Lung (tissue), 12 donors: ENCODE results near the gene LINGO3. TPM values are rescaled to one million over a fixed set of nuclear protein-coding genes. Genes with fewer than 3 reads are reported as not detected.

Experiments
- ATAC-seq: fragments of 200-7000 bp; cut with Tn5 transposase; one replicate; pipeline ENCODE4 v1.9.1; 2020; ENCODE audit warnings: moderate number of reproducible peaks; ENCODE audit not compliant: insufficient read depth, low FRiP score
- DNase-seq, 3 donors: peaks; one replicate each; pipeline ENCODE4 v3.0.0-alpha.2; 2013 to 2017
- H3K27ac ChIP-seq, 2 donors: one replicate each; pipeline ENCODE4 v1.5.1; 2013; ENCODE audit warnings: mild to moderate bottlenecking in 2 of 2, moderate library complexity in 2 of 2, control low read depth in 1 of 2, inconsistent platforms in 1 of 2, low read depth in 1 of 2, low read length in 1 of 2
- H3K27me3 ChIP-seq, 3 donors: one replicate each; pipeline ENCODE4 v1.5.1; 2013; ENCODE audit warnings: low read length in 2 of 3; ENCODE audit not compliant: control insufficient read depth in 3 of 3, insufficient read depth in 3 of 3
- H3K36me3 ChIP-seq, 4 donors: one replicate each; pipeline ENCODE4 v1.5.1; 2013; ENCODE audit warnings: low read length in 4 of 4, mild to moderate bottlenecking in 1 of 4, moderate library complexity in 1 of 4; ENCODE audit not compliant: control insufficient read depth in 4 of 4, insufficient read depth in 4 of 4
- H3K4me1 ChIP-seq, 5 donors: one replicate each; pipeline ENCODE4 v1.5.1; 2013; ENCODE audit warnings: low read length in 5 of 5, mild to moderate bottlenecking in 2 of 5, moderate library complexity in 1 of 5; ENCODE audit not compliant: control insufficient read depth in 5 of 5, insufficient read depth in 5 of 5
- H3K4me3 ChIP-seq: one replicate; pipeline ENCODE4 v1.5.1; 2013; ENCODE audit warnings: mild to moderate bottlenecking, control low read depth, moderate library complexity
- H3K9ac ChIP-seq, 2 donors: one replicate each; pipeline ENCODE4 v1.5.1; 2013; ENCODE audit warnings: low read length in 2 of 2, control low read depth in 1 of 2; ENCODE audit not compliant: insufficient read depth in 1 of 2
- H3K9me3 ChIP-seq, 4 donors: one replicate each; pipeline ENCODE4 v1.5.1; 2013; ENCODE audit warnings: low read length in 3 of 4, mild to moderate bottlenecking in 1 of 4, moderate library complexity in 1 of 4; ENCODE audit not compliant: control insufficient read depth in 4 of 4, insufficient read depth in 3 of 4
- WGBS, 2 donors: extraction: QIAGEN DNeasy Blood & Tissue Kit; methylation state at CpG; one replicate each; pipeline ENCODE4 v1.1.7; 2013; 5-methylcytosine and 5-hydroxymethylcytosine counted together
- polyA plus RNA-seq, 2 donors: library from polyadenylated mRNA; stranded (reverse); fragments of 200-250 nt; gene quantifications; one replicate each; pipeline ENCODE4 v1.2.1, GENCODE V29; 2013
- total RNA-seq, 2 donors: library from RNA; depleted of rRNA in 1 of 2; stranded (reverse); fragments of >200 nt in 1 of 2; gene quantifications; one replicate each; pipeline ENCODE4 v1.2.1, GENCODE V29; 2014 to 2021
- TF ChIP-seq, protein P1 (sequence below): IDR thresholded peaks from 2 replicates; pipeline ENCODE4 v1.5.1; 2012; ENCODE audit warnings: mild to moderate bottlenecking; ENCODE audit errors: control extremely low read depth, extremely low read depth
- donor health status: control.
- donor health status: control.
- donor health status: Bipolar disorder and iron deficiency.
- donor health status: healthy.
- donor health status: DM: yes; HTN: yes; CAD: no.

The LINGO3 gene
- total and polyA plus RNA-seq, 4 donors: 0.10 to 1.0 (median 0.21) TPM; not detected in 1

DNA sequence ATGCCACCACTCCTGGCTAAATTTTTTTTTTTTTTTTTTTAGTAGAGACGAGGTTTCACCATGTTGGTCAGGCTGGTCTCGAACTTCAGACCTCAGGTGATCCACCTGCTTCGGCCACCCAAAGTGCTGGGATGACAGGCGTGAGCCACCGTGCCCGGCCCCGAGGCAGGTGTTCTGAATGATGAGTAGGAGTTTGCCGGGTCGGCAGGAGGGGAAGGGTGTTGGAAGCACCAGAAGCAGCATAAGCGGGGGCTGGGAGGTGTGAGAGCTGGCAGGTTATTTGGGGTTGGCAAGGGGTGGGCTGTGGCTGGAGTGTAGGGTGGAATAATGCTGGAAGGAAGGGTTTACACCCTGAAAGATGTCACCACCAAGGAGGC lies 22.3 kb upstream of the LINGO3 start:
- TF ChIP-seq, protein P1, sequence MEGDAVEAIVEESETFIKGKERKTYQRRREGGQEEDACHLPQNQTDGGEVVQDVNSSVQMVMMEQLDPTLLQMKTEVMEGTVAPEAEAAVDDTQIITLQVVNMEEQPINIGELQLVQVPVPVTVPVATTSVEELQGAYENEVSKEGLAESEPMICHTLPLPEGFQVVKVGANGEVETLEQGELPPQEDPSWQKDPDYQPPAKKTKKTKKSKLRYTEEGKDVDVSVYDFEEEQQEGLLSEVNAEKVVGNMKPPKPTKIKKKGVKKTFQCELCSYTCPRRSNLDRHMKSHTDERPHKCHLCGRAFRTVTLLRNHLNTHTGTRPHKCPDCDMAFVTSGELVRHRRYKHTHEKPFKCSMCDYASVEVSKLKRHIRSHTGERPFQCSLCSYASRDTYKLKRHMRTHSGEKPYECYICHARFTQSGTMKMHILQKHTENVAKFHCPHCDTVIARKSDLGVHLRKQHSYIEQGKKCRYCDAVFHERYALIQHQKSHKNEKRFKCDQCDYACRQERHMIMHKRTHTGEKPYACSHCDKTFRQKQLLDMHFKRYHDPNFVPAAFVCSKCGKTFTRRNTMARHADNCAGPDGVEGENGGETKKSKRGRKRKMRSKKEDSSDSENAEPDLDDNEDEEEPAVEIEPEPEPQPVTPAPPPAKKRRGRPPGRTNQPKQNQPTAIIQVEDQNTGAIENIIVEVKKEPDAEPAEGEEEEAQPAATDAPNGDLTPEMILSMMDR: no peak
- Histone ChIP-seq H3K4me1 (peaks cover 0 to 37% (median 18%) of the 10 kb centered on the region in 5 donors), H3K9me3 (no peaks in the 10 kb centered on the region), H3K27me3 (no peaks in the 10 kb centered on the region), H3K4me3 (no peak overlapping the region), H3K27ac (no peak overlapping the region), H3K9ac (no peak overlapping the region), H3K36me3 (peaks cover 0 to 3% (median 1%) of the 10 kb centered on the region in 4 donors)
- 81 to 86% methylated on average over 10 of the region's 10 CpGs for WGBS, 2 donors
- ATAC-seq (no peak), DNase-seq (no peak)

DNA sequence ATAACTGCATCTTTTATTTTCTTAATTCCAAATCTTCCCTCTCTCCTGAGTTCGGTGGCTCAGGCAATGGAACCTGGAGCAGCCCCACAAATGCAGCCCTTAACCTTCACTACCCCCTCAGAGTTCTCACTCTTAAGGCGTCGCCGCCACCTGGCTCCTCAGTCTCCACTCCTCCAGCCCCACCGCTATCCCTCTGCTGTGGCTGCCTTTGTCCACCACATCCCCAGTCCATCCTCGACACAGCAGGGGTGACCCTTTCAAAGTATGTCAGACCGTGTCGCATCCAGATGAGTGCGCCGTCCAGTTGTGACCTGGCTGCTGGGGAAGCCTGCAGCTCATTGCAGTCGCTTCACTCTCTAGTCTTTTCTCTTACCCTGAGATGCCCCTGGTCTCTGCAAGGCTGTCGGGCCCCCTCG lies 21.6 kb upstream of the LINGO3 start:
- ATAC-seq (no peak), DNase-seq (no peak)
- 65 to 73% methylated on average over 13 of the region's 13 CpGs for WGBS, 2 donors

DNA sequence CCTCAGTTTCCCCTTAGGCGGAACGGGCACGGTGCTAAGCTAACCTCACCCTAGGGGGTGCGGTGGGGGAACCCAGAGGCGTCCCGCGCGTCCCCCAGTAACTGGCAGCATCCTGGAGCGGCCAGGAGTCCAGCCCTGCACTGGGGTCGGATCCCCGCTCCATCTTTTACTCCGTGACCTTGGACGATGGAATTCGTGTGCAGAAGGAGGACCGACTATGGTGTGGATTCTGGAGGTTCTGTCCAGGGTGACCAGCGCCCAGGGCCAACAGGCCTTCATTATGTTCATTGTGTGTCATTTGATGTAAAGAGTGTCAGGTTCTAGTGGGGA lies 21.2 kb upstream of the LINGO3 start:
- Histone ChIP-seq H3K4me1 (peaks cover 0 to 37% (median 18%) of the 10 kb centered on the region in 5 donors), H3K27me3 (no peaks in the 10 kb centered on the region), H3K9me3 (no peaks in the 10 kb centered on the region), H3K9ac (peak overlapping the region; percentile 37 to 46), H3K27ac (peak overlapping the region in 1 of 2 donors; percentile 86), H3K36me3 (peaks cover 0 to 10% (median 5%) of the 10 kb centered on the region in 4 donors), H3K4me3 (peak overlapping the region; percentile 93)
- 4 to 6% methylated on average over 16 of the region's 16 CpGs for whole genome bisulfite sequencing, 2 donors
- TF ChIP-seq, protein P1: no peak
- no peak for ATAC-seq
- DNase-seq: no peak

More for the DNA sequence above, 21.6 kb upstream of the LINGO3 start:
- no peaks in the 10 kb centered on the region for H3K27me3 ChIP-seq
- peak overlapping the region; percentile 37 to 46 for H3K9ac ChIP-seq
- no peaks in the 10 kb centered on the region for H3K9me3 ChIP-seq
- no peak overlapping the region for H3K4me3 ChIP-seq
- no peak overlapping the region for H3K27ac ChIP-seq
- H3K4me1 ChIP-seq: peaks cover 0 to 37% (median 18%) of the 10 kb centered on the region in 5 donors
- TF ChIP-seq, protein P1: no peak
- peaks cover 0 to 7% (median 5%) of the 10 kb centered on the region in 4 donors for H3K36me3 ChIP-seq
